ENCODE data around the gene PHF12.

- no peak for TF ChIP-seq ARNTL (CRISPR knock-in tag; IDR thresholded peaks at IDR 0.05; ENCODE audit: borderline replicate concordance, low read depth)
- TF ChIP-seq TCF4 (CRISPR knock-in tag; IDR thresholded peaks at IDR 0.05; ENCODE audit: borderline replicate concordance), result no peak
These were observed 49.2 kb downstream of the PHF12 start for GRCh38 chr17:28901866-28902818.
